ENCODE results near the gene ESR1.
A peak's percentile ranks its signal among the peaks of the same experiment; 100 is the strongest.
"Not testable (repeated sequence)": the region's sequence is repeated elsewhere in the genome, so short reads cannot be mapped to it uniquely, and the experiment has no call there.

The ESR1 gene

GRCh38 chr6:151899221-151899620, 91.7 kb downstream of the ESR1 start:
- DNase-seq: not testable (repeated sequence)

DNA sequence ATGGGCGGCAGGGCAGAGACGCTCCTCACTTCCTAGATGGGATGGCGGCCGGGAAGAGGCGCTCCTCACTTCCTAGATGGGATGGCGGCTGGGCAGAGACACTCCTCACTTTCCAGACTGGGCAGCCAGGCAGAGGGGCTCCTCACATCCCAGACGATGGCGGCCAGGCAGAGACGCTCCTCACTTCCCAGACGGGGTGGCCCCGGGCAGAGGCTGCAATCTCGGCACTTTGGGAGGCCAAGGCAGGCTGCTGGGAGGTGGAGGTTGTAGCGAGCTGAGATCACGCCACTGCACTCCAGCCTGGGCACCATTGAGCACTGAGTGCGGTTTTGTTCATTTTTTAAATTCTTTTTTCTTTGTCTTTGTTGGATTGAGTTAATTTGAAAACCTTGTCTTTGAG, 92.3 kb downstream of the ESR1 start:
- DNase-seq: not testable (repeated sequence)

- no peak for DNase-seq
These were observed 92.8 kb downstream of the ESR1 start for GRCh38 chr6:151900256-151900655.

- DNase-seq: no peak
These were observed 93.5 kb downstream of the ESR1 start for GRCh38 chr6:151901009-151901411.

- no peak for DNase-seq
These were observed 97.1 kb downstream of the ESR1 start for GRCh38 chr6:151904631-151905030.

DNA sequence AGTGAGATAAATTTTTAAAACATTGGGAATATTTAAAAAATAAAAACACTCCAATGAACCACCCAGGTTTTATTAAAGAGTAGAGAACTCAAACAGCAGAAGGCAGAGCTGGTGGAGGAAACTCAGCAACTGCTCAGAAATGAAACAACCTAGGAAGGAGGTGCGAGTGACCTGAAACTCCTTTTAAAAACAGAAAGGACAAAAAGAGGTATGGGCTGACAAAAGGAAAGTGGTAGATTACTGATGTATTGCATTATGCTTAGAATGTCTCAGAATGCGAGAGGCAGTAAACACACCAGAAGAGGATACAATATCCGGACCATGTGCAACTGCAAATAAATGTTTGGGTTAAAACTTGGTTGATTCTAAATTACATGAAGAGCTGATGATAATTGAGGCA, 97.6 kb downstream of the ESR1 start:
- DNase-seq: no peak

DNA sequence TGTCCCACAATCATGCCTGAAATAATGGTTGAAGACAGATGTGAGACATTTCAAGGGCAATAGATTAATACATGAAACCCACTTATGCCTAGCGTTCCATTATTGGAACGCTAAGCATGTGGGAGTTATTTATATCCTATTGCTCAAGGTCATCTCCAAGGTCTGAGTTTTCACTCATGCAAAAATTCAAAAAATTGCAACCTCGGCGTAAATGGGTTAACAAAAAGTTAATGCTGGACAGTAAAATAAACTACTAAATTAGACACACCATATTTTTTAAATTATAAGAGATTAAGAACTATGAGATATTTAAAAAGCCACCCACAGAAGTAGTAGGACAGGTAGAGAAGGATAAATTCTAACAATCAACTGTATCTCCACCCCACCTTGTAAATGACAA, 98.4 kb downstream of the ESR1 start:
- no peak for DNase-seq

DNA sequence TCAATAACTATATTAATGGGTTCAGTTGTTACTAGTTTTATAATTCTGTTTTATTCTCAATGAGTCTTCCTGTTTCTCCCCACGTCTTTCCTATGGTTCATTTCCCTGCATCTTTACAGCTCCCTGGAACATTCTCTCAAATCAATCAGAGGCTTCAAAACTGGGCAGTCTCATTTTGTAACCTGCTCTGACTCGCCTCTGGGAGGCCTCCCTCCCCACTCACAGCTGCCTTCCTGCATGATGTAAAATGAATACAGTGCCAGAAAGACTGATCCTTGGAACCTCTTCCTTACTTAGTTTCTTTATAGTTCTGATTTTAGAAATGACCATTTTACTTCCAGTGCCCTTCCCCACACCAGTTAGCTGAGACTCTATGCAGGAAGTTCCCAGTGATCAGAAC, 103.9 kb downstream of the ESR1 start:
- DNase-seq: no peak

DNA sequence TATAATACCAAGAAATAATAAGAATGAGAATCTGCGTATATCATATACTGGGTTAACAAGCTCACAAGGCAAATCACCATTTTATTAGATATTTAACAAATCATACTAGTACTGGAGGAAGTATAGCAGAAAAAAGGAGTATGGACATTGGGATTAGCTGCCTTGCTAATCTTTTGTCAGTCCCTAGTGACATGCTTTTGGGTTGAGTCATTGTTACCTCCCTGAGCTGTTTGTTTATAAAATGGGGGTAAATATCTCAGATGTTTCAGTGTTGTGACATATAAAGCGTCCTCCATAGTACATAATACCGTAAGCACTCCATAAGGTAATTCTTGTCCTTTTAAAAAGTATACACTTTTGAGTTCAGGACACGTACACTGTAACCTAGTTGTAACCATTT, 107.0 kb downstream of the ESR1 start:
- no peak for DNase-seq

GRCh38 chr6:151916075-151916474, 108.6 kb downstream of the ESR1 start:
- DNase-seq: no peak

GRCh38 chr6:151916680-151917164, 109.2 kb downstream of the ESR1 start:
- no peak for DNase-seq

GRCh38 chr6:151917531-151918329, 110.2 kb downstream of the ESR1 start:
- DNase-seq: no peak

DNA sequence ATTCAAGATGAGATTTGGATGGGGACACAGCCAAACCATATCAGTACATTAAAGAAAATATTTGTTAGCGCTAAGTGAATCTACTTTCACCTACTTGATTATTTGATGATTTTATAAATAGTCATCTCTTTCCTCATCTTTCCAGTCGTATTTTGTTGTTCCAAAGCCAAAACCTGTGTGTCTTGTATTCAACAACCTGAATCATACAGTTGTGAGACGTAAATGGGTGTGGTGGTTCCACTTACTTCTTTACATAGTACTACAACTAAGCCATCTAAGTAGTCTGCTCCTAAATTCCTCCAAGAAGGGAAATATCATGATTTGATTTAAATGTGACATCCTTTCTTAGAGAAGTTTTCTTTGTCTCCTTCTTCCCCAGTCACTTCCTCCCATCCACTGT, 132.8 kb downstream of the ESR1 start:
- DNase-seq: no peak

DNA sequence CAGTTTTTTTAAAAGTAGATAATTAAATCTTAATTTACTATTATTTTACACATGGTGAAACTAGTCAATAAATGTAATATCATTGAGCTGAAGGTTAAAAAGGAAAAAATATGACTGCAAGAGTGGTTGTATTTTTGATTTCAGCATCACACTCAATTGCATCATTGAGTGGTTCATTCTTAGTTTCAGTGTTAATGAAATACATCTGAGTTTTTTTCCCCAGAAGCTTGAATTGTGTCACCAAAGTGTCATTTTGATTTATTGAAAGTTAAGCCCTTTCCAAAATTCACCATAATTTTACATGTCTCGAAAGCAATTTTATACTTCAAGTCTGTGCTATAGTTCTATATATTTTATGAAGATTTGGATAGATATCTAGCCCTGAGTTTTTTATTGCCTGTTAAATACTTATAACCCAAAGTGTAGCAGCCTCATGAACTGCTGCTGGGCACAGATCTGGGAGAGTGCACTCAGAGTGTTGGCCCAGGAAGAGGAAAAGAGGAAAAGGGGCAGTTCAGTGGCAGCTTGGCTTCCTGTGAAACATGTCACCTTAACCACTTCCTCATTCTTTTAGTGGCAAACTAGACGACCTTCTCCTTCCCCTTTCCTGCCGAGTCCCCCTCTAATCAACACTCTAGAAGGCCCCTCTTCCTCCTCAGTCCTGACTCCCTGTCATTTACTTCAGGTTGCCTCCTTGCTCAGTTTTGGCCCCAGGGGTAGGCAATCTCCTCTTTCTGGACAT, 140.7 kb downstream of the ESR1 start:
- DNase-seq: no peak

GRCh38 chr6:151958332-151958731, 150.8 kb downstream of the ESR1 start:
- peak; percentile 11 for DNase-seq

DNA sequence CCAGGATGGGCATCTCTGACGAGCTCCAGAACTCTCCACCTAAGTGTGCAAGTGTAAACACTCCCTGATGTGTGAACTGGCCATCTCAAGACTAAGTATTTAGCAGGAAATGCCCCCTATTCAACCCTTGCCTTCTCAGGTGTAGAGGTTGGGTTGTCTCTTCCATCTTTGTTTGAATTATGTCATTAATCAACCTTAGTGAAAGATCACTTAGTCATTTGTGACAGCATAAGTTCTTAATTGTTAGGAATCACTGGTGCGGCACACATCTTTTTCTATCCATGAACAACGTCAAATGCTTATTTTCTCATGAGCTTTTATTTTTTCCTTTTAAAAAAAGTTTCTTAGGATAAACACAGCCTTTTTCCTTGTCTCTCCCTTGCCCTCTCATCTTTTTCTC, 151.6 kb downstream of the ESR1 start:
- no peak for DNase-seq

- DNase-seq: no peak
These were observed 154.3 kb downstream of the ESR1 start for GRCh38 chr6:151961809-151962208.

GRCh38 chr6:151962246-151962846, 154.9 kb downstream of the ESR1 start:
- no peak for DNase-seq

DNA sequence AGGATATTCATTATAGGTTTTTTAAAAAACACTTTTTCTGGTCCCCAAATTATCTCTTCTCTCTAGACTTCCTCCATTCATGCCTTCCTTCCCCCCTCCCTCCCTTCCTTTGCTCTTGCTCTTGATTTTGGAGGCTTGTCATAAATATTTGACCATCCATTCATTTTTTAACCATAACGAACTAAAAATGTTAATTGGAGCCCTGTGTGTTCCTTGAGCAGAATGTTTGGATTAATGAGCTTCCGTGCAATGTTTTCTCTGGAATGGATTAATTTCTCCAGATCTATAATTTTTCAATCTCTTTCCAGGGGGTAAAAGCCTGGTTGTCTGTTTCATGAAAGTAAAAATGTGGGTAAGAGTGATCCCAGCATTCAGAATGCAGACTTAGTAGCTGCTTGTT, 155.5 kb downstream of the ESR1 start:
- no peak for DNase-seq

- not testable (repeated sequence) for DNase-seq
These were observed 156.9 kb downstream of the ESR1 start for GRCh38 chr6:151964412-151964811.

DNA sequence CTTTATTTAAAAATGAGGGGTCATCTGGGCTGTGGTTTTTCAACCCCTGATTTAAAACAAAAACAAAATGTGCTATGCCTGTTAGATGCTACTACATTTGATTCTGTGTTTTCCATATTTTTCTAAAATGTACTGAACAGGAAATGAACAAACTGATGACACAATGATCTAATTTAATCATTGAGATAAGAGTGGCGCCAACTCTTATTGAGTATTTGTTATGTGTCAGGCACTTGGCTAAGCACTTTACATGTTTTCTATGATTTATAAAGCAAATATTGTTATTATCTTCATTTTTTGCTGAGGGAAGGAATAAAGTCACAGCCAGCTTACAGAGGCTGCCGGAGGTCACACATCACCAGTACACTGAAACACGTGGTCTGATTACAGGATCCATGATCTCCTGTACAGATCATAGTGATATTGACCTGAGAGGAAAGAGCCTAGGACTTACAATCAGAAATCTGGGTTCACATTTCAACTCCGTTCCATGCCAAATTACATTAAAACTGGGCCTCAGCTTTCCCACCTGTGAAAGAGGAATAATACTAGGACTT, 166.7 kb downstream of the ESR1 start:
- no peak for DNase-seq

DNA sequence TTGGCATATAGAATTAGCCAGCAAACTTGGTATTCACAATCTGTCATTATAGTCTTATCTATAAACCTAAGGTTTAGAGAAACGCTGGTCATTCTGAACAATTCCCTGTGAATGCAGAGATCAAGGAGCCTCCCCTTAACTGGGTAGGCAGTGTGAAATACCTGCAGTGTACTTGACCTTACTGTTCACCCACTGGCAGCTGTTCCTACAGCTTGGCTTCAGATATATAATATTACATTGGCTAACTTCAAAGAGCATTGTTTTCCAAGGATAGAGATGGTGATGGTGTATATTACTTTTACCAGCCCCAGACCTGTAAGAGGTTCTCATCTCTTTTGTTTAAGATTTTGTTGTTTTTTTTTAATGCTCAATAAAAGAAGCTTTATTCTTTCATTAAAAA, 168.3 kb downstream of the ESR1 start:
- no peak for DNase-seq

DNA sequence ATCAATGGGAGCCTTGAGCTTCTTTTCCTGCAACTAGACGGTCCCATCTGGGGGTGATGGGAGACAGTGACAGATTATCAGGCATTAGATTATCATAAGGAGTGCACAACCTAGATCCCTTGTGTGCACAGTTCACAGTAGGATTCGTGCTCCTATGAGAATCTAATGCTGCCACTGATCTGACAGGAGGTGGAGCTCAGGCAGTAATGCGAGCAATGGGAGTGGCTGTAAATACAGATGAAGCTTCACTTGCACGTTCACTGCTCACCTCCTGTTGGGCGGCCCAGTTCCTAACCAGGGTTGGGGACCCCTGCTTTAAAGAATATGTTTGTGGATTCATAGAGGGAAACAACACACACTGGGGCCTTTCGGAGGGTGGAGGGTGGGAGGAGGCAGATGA, 180.7 kb downstream of the ESR1 start:
- DNase-seq: not testable (repeated sequence)

Measured in fibroblast of skin of abdomen (primary cell).